HG03064 (cell line): ENCODE data around the gene GNB1L.

ENCODE experiments used
- ATAC-seq: cut with Tn5 transposase; IDR thresholded peaks from one replicate; pipeline ENCODE4 v1.9.1; 2021; ENCODE audit warnings: low read depth; ENCODE audit not compliant: unreplicated experiment

The GNB1L gene

GRCh38 chr22:19854778-19855503, at the start of gene GNB1L, which contains the start of gene RTL10:
Gene GNB1L, minus strand, starts transcription at chr22:19854874. Its CDS starts 33,519 bp downstream, at chr22:19821355.
Gene RTL10, minus strand, starts transcription at chr22:19854874. Its CDS starts 2,613 bp downstream, at chr22:19852261.
- peak; percentile 74 for ATAC-seq

- ATAC-seq: no peak
Observed at GRCh38 chr22:19904174-19904856, 49.6 kb upstream of the GNB1L start.

DNA sequence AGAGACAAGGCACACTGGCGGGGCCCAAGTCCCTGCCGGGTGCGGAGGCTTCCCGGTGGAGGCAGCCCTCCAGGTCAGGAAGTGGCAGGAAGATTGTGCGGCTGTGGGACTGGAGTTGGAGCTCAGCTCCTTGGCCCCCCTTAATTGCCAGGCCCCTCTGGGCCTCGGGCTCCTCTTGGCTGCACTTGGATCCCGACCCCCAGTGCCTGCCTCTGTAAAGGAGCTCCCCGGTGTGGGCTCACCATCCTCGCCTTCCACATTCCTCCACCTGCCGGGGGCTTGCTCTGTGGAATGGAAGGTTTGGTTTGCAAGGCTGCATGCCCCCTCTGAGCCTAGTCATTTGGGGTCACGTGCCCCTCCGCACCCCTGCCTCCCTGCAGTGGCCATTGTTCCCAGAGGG, 48.8 kb upstream of the GNB1L start:
- ATAC-seq: no peak

GRCh38 chr22:19903031-19903430, 48.4 kb upstream of the GNB1L start:
- ATAC-seq: no peak

DNA sequence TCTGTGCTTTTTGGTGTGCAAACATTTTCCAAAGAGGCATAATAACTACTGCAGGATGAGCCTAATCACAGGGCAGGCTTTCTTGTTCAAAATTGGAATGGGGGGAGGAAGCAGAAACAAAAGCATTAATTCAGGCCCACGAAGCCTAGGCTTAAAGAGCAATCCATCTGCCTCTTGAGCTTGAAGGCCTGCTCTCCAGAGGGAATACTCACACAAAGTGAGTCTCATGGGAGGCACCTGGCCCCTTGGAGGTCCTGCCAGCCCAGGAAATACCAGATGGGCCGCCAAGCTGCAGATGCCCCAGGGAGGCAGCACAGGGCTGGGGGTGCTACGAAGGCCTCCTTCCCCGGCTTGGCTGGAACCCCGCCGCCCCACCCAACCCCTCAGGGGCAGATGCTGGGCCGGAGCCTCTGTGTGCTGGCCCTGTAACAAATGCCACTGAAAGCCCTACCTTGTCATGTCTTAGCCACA, 47.6 kb upstream of the GNB1L start:
- no peak for ATAC-seq

DNA sequence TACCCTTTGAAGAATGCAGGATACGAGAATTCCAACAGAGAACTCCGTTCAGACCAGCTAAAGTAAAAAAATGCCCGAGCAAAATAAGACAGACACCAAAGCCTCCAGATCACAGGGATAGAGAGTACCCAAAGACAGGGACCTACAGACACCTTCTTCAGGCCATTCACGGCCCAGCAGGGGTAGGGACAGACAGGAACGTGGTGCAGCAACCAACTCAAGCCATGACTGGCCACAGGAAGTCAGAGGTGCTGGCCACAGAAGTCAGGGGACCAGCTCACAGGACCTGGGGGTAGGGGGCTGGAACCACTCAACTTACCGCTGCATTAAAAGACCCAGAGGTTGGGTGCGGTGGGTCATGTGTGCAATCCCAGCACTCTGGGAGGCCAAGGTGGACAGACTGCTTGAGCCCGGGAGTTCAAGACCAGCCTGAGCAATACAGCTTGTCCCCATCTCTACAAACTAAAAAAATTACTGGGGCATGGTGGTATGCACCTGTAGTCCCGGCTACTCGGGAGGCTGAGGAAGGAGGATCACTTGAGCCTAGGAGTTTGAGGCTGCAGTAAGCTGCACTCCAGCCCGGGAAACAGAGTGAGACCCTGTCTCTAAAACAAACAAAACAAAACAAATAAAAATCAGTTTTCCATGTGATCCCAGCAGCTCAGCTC, 47.0 kb upstream of the GNB1L start:
- no peak for ATAC-seq

- no peak for ATAC-seq
Observed at GRCh38 chr22:19900707-19901436, 46.2 kb upstream of the GNB1L start.

DNA sequence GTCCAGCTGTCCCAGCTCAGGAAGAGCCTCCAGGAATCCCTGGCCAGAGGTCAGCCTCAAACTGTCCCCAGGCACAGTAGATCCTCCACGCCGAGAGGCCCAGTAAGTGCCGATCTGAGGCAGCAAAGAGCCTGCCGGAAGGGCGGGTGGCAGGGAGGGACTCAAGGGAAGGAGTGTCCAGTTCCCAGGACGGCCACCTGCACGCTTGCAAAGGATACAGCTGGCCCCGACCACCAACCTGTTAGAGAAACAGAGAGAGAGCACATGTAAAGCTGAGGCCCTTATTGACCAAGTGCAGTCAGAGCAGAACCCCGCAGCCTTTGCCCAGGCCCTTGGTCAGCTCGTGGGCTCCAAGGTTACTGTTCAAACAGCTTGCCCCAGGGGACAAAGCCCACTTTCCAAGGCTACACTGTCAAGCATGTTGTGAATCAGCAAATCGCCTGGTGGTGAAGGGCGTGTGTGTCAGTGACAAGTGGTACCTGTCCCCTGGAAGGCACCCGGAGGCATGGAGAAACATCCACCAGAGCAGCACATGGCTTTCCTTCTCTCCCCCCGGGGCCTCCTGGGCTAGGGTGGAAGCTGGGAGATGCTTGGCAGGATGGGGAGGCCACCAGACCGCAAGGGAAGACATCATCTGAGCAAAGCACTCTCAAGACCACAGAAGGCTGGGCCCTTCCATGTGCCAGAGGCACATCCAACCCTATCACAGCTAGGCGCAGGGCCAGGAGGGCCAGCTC, 44.3 kb upstream of the GNB1L start:
- ATAC-seq: no peak

- no peak for ATAC-seq
Observed at GRCh38 chr22:19898145-19898544, 43.5 kb upstream of the GNB1L start.

GRCh38 chr22:19897726-19898125, 43.1 kb upstream of the GNB1L start:
- ATAC-seq: no peak

GRCh38 chr22:19896665-19897355, 42.1 kb upstream of the GNB1L start:
- no peak for ATAC-seq

DNA sequence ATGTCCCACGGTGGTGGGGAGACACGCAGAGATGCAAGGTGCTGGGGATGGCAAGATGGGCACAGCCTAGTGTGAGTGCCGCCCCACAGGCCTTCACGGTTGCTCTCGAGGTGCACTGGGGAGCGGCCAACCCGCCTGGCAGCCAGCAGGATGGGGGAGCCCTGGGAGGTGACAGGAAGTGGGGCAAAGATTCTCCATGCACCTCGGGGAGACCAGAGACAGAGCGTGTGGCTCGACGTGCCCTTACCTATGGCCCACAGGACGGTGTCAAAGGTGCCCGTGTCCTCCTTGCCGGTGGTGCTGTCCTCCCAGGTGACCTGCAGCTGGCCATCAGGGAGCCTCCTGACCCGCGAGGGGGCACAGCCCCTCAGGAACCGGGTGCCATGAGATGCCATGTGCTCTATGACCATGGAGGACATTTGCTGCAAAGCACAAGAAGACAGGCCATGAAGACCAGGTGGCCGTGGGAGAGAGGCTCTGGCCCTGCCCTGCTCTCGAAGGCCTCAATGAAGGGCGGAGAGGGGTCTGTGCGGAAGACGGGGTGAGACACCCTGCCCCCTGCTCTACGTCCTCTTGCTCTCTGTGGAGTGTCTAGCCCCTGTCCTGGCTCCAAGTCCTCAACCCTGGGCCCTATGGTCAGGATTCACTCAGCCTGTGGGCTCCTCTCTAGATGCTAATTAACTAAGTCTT, 40.6 kb upstream of the GNB1L start:
- no peak for ATAC-seq

DNA sequence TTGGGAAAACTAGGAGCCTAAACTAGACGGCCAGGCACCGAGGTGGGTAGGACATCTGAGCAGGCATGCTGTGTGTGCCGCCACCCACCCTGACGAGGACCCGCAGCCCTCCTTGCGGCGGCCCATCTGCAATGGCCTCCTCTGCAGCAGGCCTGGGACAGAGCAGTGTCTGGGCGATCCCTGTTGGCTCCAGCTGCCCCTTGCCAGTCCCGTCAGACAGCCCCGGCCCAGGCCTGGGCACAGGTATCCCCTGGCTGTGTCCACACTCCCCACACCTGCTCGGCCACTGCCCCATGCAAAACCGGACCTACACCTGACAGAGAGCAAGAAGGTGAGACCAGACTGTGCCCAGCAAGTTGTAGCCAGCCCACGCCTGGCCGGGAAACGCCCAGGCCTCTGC, 38.7 kb upstream of the GNB1L start:
- no peak for ATAC-seq

- ATAC-seq: no peak
Observed at GRCh38 chr22:19892925-19893324, 38.3 kb upstream of the GNB1L start.

GRCh38 chr22:19892257-19892879, 37.7 kb upstream of the GNB1L start:
- no peak for ATAC-seq

DNA sequence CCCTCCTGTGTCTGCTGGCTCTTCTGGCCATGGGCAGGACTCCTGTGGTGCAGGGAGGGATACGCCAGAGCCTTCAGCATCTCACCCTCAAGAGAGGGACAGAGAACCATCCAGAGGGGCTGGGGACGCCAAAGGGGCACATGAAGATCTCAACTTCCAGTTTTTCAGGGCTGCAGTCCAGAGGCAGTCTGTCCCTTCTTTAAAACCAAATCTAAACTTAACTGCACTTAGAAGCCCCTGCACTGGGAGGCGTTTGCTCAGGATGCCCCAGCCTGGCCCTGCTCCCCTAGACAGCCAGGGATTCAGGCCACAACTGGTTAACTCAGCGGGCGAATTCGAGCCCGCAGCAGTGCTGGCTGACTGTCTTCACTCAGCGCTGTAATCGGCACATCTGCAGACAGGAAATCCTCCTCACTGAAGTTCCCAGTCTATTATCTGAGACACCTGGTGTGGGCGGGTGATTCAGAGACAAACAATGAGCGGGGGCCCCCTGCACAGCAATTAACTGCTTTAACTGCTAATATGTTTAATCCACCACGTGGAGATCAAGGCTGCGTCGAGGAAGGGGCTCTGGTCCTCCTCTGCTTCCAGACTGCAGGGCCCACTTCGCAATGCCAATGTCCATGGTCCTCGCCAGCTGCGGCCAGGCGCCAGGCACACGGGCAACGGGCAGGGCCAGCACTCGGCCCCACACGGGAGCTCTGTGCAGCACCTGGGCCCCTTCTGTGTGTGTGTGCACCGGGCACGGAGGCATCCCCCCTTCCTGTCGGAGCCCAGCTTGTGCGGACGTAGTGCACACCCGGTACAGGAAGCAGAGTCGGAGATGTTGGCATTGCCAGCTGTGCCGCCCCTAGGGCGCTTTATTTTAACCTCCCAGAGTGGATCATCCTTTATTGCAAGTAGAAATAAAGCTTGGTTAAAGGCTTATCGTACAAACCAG, 36.9 kb upstream of the GNB1L start:
- ATAC-seq: no peak

GRCh38 chr22:19890502-19891316, 36.0 kb upstream of the GNB1L start:
- ATAC-seq: no peak
